Suprapubic skin (tissue), 4 donors: ENCODE data around the gene CHST4. TPM values are rescaled to one million over a fixed set of nuclear protein-coding genes. Genes with fewer than 3 reads are reported as not detected.

ENCODE experiments used
- DNase-seq, 2 donors: peaks; one replicate each; pipeline ENCODE4 v3.0.0-alpha.2; 2019; ENCODE audit warnings: low spot score in 2 of 2
- H3K27ac ChIP-seq: fragments of 200-600 bp; sonication (generic); one replicate; pipeline ENCODE4 v1.5.1; 2019
- H3K27me3 ChIP-seq: fragments of 200-600 bp; sonication (generic); one replicate; pipeline ENCODE4 v1.5.1; 2019
- H3K36me3 ChIP-seq: fragments of 200-600 bp; sonication (generic); one replicate; pipeline ENCODE4 v1.5.1; 2019
- H3K4me1 ChIP-seq: fragments of 200-600 bp; sonication (generic); one replicate; pipeline ENCODE4 v1.5.1; 2019
- H3K4me3 ChIP-seq: fragments of 200-600 bp; sonication (generic); one replicate; pipeline ENCODE4 v1.5.1; 2019; ENCODE audit warnings: mild to moderate bottlenecking
- H3K9me3 ChIP-seq: fragments of 200-600 bp; sonication (generic); one replicate; pipeline ENCODE4 v1.5.1; 2019
- CTCF ChIP-seq, 2 donors: fragments of 200-600 bp in 1 of 2; fragments of 450-650 bp in 1 of 2; sonication (generic) in 1 of 2; IDR thresholded peaks; one replicate each; pipeline ENCODE4 v1.5.1; 2016 to 2019; ENCODE audit warnings: antibody characterized with exemption in 2 of 2, mild to moderate bottlenecking in 1 of 2, moderate library complexity in 1 of 2
- EP300 ChIP-seq: sonication (generic); formaldehyde crosslinking; IDR thresholded peaks from one replicate; pipeline ENCODE4 v1.6.1; 2017; ENCODE audit warnings: antibody characterized with exemption
- POLR2A ChIP-seq, 2 donors: fragments of 450-650 bp; IDR thresholded peaks; one replicate each; pipeline ENCODE4 v1.6.1; 2017; ENCODE audit warnings: antibody characterized with exemption in 2 of 2, mild to moderate bottlenecking in 2 of 2, moderate library complexity in 2 of 2
- POLR2AphosphoS5 ChIP-seq, 3 donors: sonication (generic); formaldehyde crosslinking; IDR thresholded peaks; one replicate each; pipeline ENCODE4 v1.6.1; 2017; ENCODE audit warnings: antibody characterized with exemption in 3 of 3
- WGBS: methylation state at CpG from one replicate; pipeline ENCODE4 v1.1.5; 2018; 5-methylcytosine and 5-hydroxymethylcytosine counted together
- total RNA-seq, 4 donors: library from RNA; depleted of rRNA; stranded (reverse); fragments of >200 nt; gene quantifications; one replicate each; pipeline ENCODE4 v1.1.0, GENCODE V29; 2016

Gene CHST4
- total RNA-seq, result not detected

- H3K36me3 ChIP-seq, result no peaks in the 10 kb centered on the region
- no peak within 1 kb of the TSS for H3K27ac ChIP-seq
- WGBS, result 4% methylated on average over 9 of the region's 9 CpGs
- no peaks in the 10 kb centered on the region for H3K9me3 ChIP-seq
- H3K27me3 ChIP-seq, result peaks cover 29% of the 10 kb centered on the region
- no peak within 1 kb of the TSS for H3K4me3 ChIP-seq
- no peak for DNase-seq
- no peak for TF ChIP-seq CTCF (IDR thresholded peaks at IDR 0.05)
- no peak for TF ChIP-seq POLR2A (IDR thresholded peaks at IDR 0.05)
- TF ChIP-seq POLR2AphosphoS5 (IDR thresholded peaks at IDR 0.05), result no peak
- TF ChIP-seq EP300, result no peak
- peaks cover 7% of the 10 kb centered on the region for H3K4me1 ChIP-seq
These were observed at the start of gene CHST4 for GRCh38 chr16:71526111-71526631. TSS of gene CHST4 (plus strand) at chr16:71526426. CDS start at chr16:71536678, 10,252 bp downstream.

- DNase-seq, result no peak
- Histone ChIP-seq H3K4me3 (no peak overlapping the region), H3K36me3 (peaks cover 52% of the 10 kb centered on the region), H3K9me3 (no peaks in the 10 kb centered on the region), H3K27ac (no peak overlapping the region), H3K27me3 (no peaks in the 10 kb centered on the region), H3K4me1 (no peaks in the 10 kb centered on the region)
- TF ChIP-seq CTCF (IDR thresholded peaks at IDR 0.05) (no peak), EP300 (no peak), POLR2A (IDR thresholded peaks at IDR 0.05) (no peak), POLR2AphosphoS5 (IDR thresholded peaks at IDR 0.05) (no peak)
- 92% methylated on average over 4 of the region's 4 CpGs for WGBS
These were observed 49.6 kb upstream of the CHST4 start for GRCh38 chr16:71476457-71477124.

- WGBS, result 53% methylated on average over 3 of the region's 3 CpGs
- H3K27me3 ChIP-seq, result no peaks in the 10 kb centered on the region
- peaks cover 45% of the 10 kb centered on the region for H3K36me3 ChIP-seq
- no peak for TF ChIP-seq POLR2AphosphoS5 (IDR thresholded peaks at IDR 0.05)
- TF ChIP-seq CTCF (IDR thresholded peaks at IDR 0.05), result peak in 1 of 2 donors; percentile 20
- no peak for TF ChIP-seq POLR2A (IDR thresholded peaks at IDR 0.05)
- no peak for TF ChIP-seq EP300
- no peak for DNase-seq
- H3K27ac ChIP-seq, result no peak overlapping the region
- no peaks in the 10 kb centered on the region for H3K9me3 ChIP-seq
- H3K4me3 ChIP-seq, result no peak overlapping the region
- H3K4me1 ChIP-seq, result peaks cover 9% of the 10 kb centered on the region
These were observed 46.8 kb upstream of the CHST4 start for GRCh38 chr16:71479420-71479819.

GRCh38 chr16:71480956-71481355 lies 45.3 kb upstream of the CHST4 start:
- Histone ChIP-seq H3K27me3 (no peaks in the 10 kb centered on the region), H3K9me3 (no peaks in the 10 kb centered on the region), H3K4me1 (peaks cover 13% of the 10 kb centered on the region), H3K4me3 (no peak overlapping the region), H3K36me3 (peaks cover 29% of the 10 kb centered on the region), H3K27ac (no peak overlapping the region)
- no peak for DNase-seq
- WGBS, result 95% methylated on average over 2 of the region's 2 CpGs
- TF ChIP-seq POLR2AphosphoS5 (IDR thresholded peaks at IDR 0.05) (no peak), EP300 (no peak), POLR2A (IDR thresholded peaks at IDR 0.05) (no peak), CTCF (IDR thresholded peaks at IDR 0.05) (no peak)

- Histone ChIP-seq H3K4me3 (no peak overlapping the region), H3K4me1 (peaks cover 13% of the 10 kb centered on the region), H3K27ac (no peak overlapping the region), H3K9me3 (no peaks in the 10 kb centered on the region), H3K27me3 (no peaks in the 10 kb centered on the region), H3K36me3 (peaks cover 13% of the 10 kb centered on the region)
- TF ChIP-seq POLR2AphosphoS5 (IDR thresholded peaks at IDR 0.05) (no peak), CTCF (IDR thresholded peaks at IDR 0.05) (no peak), EP300 (no peak), POLR2A (IDR thresholded peaks at IDR 0.05) (no peak)
- 81% methylated on average over 5 of the region's 5 CpGs for WGBS
- no peak for DNase-seq
These were observed 43.7 kb upstream of the CHST4 start for GRCh38 chr16:71482569-71482968.
